Keratinocyte (primary cell): ENCODE data around the gene C19orf38. TPM values are rescaled to one million over a fixed set of nuclear protein-coding genes. Genes with fewer than 3 reads are reported as not detected.
A peak's percentile ranks its signal among the peaks of the same experiment; 100 is the strongest.

ENCODE experiments used
- DNase-seq: peaks from one replicate; pipeline ENCODE4 v3.0.0-alpha.2; 2011; ENCODE audit warnings: low read depth, missing footprints, low spot score
- FAIRE-seq: peaks from 2 replicates; lab custom pipeline; 2011; peaks lifted over from hg19 to GRCh38; lab: Jason Lieb, UNC
- H2AFZ ChIP-seq: 2 replicates; pipeline ENCODE4 v1.6.0; 2012; ENCODE audit warnings: low read length, control low read depth, inconsistent platforms; ENCODE audit not compliant: control insufficient read depth
- H3K27ac ChIP-seq: 2 replicates; pipeline ENCODE4 v1.5.1; 2011; ENCODE audit warnings: low read length; ENCODE audit not compliant: control insufficient read depth, insufficient read depth
- H3K27me3 ChIP-seq: 3 replicates; pipeline ENCODE4 v1.6.0; 2011; ENCODE audit warnings: low read length; ENCODE audit not compliant: control insufficient read depth, insufficient read depth; ENCODE audit errors: extremely low read depth
- H3K36me3 ChIP-seq, 2 experiments: 2 replicates in 1 of 2; 3 replicates in 1 of 2; pipeline ENCODE4 v1.5.1; 2011; ENCODE audit warnings: low read length in 2 of 2, mild to moderate bottlenecking in 1 of 2; ENCODE audit not compliant: control insufficient read depth in 2 of 2, insufficient read depth in 2 of 2; ENCODE audit errors: extremely low read depth in 1 of 2
- H3K4me1 ChIP-seq: 3 replicates; pipeline ENCODE4 v1.5.1; 2011; ENCODE audit warnings: low read length; ENCODE audit not compliant: control insufficient read depth, insufficient read depth; ENCODE audit errors: extremely low read depth
- H3K4me2 ChIP-seq: 3 replicates; pipeline ENCODE4 v1.6.0; 2011; ENCODE audit warnings: low read depth, low read length; ENCODE audit not compliant: control insufficient read depth, insufficient read depth; ENCODE audit errors: extremely low read depth
- H3K4me3 ChIP-seq, 3 experiments: fragments of 200-600 bp in 1 of 3; sonication (generic) in 1 of 3; 2 replicates in 2 of 3; 3 replicates in 1 of 3; pipeline ENCODE4 v1.5.1; 2011 to 2016; ENCODE audit warnings: low read length in 3 of 3, mild to moderate bottlenecking in 3 of 3, control low read depth in 2 of 3, inconsistent platforms in 1 of 3, low read depth in 1 of 3, mixed read lengths in 1 of 3, mixed run types in 1 of 3, moderate library complexity in 1 of 3; ENCODE audit not compliant: control insufficient read depth in 2 of 3, insufficient read depth in 2 of 3; ENCODE audit errors: extremely low read depth in 1 of 3
- H3K79me2 ChIP-seq: 2 replicates; pipeline ENCODE4 v1.6.0; 2012; ENCODE audit warnings: low read length; ENCODE audit not compliant: control insufficient read depth, insufficient read depth
- H3K9ac ChIP-seq: 3 replicates; pipeline ENCODE4 v1.6.0; 2011; ENCODE audit warnings: low read length; ENCODE audit not compliant: control insufficient read depth, insufficient read depth; ENCODE audit errors: extremely low read depth
- H3K9me1 ChIP-seq: 3 replicates; pipeline ENCODE4 v1.6.0; 2011; ENCODE audit warnings: low read length; ENCODE audit not compliant: control insufficient read depth, insufficient read depth; ENCODE audit errors: extremely low read depth
- H3K9me3 ChIP-seq: 2 replicates; pipeline ENCODE4 v1.5.1; 2012; ENCODE audit warnings: low read depth, low read length; ENCODE audit not compliant: control insufficient read depth
- H4K20me1 ChIP-seq: 3 replicates; pipeline ENCODE4 v1.6.0; 2011; ENCODE audit warnings: low read length; ENCODE audit not compliant: control insufficient read depth, insufficient read depth; ENCODE audit errors: extremely low read depth
- EZH2 ChIP-seq: IDR thresholded peaks from one replicate; pipeline ENCODE4 v1.6.1; 2012; ENCODE audit warnings: inconsistent platforms, mild to moderate bottlenecking, low read length, moderate library complexity
- dilution Hi-C: fragments of 300-500 bp; cut with MboI; formaldehyde crosslinking; loops from one replicate; pipeline ENCODE4 v1.7.0; 2020; ENCODE audit warnings: low sequenced_read_pairs; ENCODE audit not compliant: extremely low pct_ligation_motif_present
- polyA plus RNA-seq, 5 experiments: library from polyadenylated mRNA; depleted of rRNA in 3 of 5; stranded (reverse) in 3 of 5; stranded (forward) in 1 of 5; unstranded in 1 of 5; fragments of >200 nt; gene quantifications; 1 replicate in 1 of 5; 2 replicates in 3 of 5; 3 replicates in 1 of 5; pipeline versions ENCODE4 v1.2.1 to v1.2.3, GENCODE V29; 2011 to 2012; ENCODE audit warnings: missing spikeins in 2 of 5, low read depth in 1 of 5, low replicate concordance in 1 of 5
- TF ChIP-seq, protein P1 (sequence below), 3 experiments: IDR thresholded peaks in 1 of 3; conservative IDR thresholded peaks in 1 of 3; optimal IDR thresholded peaks in 1 of 3; 2 replicates in 2 of 3; 3 replicates in 1 of 3; pipeline versions ENCODE3 to v1.5.1; 2011; ENCODE audit warnings: low read length in 3 of 3, mild to moderate bottlenecking in 3 of 3, moderate library complexity in 2 of 3, control low read depth in 1 of 3, inconsistent platforms in 1 of 3; ENCODE audit not compliant: insufficient read depth in 2 of 3; ENCODE audit errors: extremely low read depth in 1 of 3

The C19orf38 gene
- polyA plus RNA-seq, 1 donor (not counting 4 experiments of a cell fraction or from before 2014, with no cell fraction given) = 0.14 TPM

DNA sequence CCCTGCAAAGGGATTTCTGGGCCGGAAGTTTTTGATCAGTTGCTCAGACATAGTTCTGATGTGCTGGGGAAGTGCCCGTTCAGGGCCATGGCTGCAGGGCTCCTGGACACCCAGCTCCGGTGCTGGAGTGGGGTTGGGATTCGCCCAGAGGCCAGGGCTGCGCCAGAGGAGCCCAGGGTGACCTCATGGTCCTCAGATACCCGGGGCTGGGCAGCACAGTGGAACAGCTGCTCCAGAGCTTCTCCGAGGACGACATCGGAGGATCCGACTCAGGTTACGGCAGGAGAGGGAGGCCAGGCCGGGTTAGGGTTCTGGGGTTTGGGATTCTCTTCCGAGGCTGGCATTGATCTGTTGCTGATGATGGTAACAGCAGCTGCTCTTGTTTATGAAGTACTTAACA, 44.0 kb downstream of the C19orf38 start:
- H3K79me2 ChIP-seq = peaks cover 51% of the 10 kb centered on the region
- peak overlapping the region; percentile 4 for H3K9ac ChIP-seq
- dilution Hi-C loops = no loop called here
- no peak for TF ChIP-seq EZH2
- TF ChIP-seq, protein P1, sequence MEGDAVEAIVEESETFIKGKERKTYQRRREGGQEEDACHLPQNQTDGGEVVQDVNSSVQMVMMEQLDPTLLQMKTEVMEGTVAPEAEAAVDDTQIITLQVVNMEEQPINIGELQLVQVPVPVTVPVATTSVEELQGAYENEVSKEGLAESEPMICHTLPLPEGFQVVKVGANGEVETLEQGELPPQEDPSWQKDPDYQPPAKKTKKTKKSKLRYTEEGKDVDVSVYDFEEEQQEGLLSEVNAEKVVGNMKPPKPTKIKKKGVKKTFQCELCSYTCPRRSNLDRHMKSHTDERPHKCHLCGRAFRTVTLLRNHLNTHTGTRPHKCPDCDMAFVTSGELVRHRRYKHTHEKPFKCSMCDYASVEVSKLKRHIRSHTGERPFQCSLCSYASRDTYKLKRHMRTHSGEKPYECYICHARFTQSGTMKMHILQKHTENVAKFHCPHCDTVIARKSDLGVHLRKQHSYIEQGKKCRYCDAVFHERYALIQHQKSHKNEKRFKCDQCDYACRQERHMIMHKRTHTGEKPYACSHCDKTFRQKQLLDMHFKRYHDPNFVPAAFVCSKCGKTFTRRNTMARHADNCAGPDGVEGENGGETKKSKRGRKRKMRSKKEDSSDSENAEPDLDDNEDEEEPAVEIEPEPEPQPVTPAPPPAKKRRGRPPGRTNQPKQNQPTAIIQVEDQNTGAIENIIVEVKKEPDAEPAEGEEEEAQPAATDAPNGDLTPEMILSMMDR (optimal IDR thresholded peaks at IDR 0.05 in 1 of 3, IDR thresholded peaks at IDR 0.05 in 1 of 3, conservative IDR thresholded peaks at IDR 0.05 in 1 of 3; ENCODE audit: extremely low read depth in 1 of 3, insufficient read depth in 2 of 3, low read length in 3 of 3) = no peak
- no peak overlapping the region for H3K4me3 ChIP-seq
- H2AFZ ChIP-seq = no peak overlapping the region
- peak overlapping the region; percentile 6 for H3K27ac ChIP-seq
- no peaks in the 10 kb centered on the region for H3K9me3 ChIP-seq
- H3K36me3 ChIP-seq = no peaks in the 10 kb centered on the region
- peaks cover 16% of the 10 kb centered on the region for H4K20me1 ChIP-seq
- no peaks in the 10 kb centered on the region for H3K27me3 ChIP-seq
- peaks cover 25% of the 10 kb centered on the region for H3K4me1 ChIP-seq
- H3K9me1 ChIP-seq = peaks cover 10% of the 10 kb centered on the region
- FAIRE-seq (no peak), DNase-seq (no peak)
- peak overlapping the region; percentile 4 for H3K4me2 ChIP-seq

DNA sequence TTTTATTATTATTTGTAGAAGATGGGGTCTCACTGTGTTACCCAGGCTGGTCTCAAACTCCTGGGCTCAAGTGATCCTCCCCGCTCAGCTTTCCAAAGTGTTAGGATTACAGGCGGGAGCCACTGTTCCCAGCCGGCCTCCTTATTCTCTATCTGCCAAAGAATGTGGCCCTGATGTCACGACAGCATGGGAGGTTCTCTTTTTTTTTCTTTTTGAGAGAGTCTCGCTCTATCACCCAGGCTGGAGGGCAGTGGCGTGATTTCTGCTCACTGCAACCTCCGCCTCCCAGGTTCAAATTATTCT, 46.6 kb downstream of the C19orf38 start:
- FAIRE-seq (no peak), DNase-seq (no peak)
- dilution Hi-C loops = no loop called here
- H3K4me1 ChIP-seq = peaks cover 33% of the 10 kb centered on the region
- H3K27ac ChIP-seq = no peak overlapping the region
- no peak overlapping the region for H3K4me3 ChIP-seq
- peaks cover 11% of the 10 kb centered on the region for H4K20me1 ChIP-seq
- H3K4me2 ChIP-seq = no peak overlapping the region
- TF ChIP-seq, protein P1 (optimal IDR thresholded peaks at IDR 0.05 in 1 of 3, IDR thresholded peaks at IDR 0.05 in 1 of 3, conservative IDR thresholded peaks at IDR 0.05 in 1 of 3; ENCODE audit: extremely low read depth in 1 of 3, insufficient read depth in 2 of 3, low read length in 3 of 3) = no peak
- TF ChIP-seq EZH2 = no peak
- H3K79me2 ChIP-seq = peaks cover 49% of the 10 kb centered on the region
- no peak overlapping the region for H2AFZ ChIP-seq
- H3K9me3 ChIP-seq = no peaks in the 10 kb centered on the region
- H3K27me3 ChIP-seq = no peaks in the 10 kb centered on the region
- H3K9me1 ChIP-seq = peaks cover 12% of the 10 kb centered on the region
- no peaks in the 10 kb centered on the region for H3K36me3 ChIP-seq
- H3K9ac ChIP-seq = no peak overlapping the region
